ENCODE measurements around the gene HYCC1.
A peak's percentile ranks its signal among the peaks of the same experiment; 100 is the strongest.

DNA sequence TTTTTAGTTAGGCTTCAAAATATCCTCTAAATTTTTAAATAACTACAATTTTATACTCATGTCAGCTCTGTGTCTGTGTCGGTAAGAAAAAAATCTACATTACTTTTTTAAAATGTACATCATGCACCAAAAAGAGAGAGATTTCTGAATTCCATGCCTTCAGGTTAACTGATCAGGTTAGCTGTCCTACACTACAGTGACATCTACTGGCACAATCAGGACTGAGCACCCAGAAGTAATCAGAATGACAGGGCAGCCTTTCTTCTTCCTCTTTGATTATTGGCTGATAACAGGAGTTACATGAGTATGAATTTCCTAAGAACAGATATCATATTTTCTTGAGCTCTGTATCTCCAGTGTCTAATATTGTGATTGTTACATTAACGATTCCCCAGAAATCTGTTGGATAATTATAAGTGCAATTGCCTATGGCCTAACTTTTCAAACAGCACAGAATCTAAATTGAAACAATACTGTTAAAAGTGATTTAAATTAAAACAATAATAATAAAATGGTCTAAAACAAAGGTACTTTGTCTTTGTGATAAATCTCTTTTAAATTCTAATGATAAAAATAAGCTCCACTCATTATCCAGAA, 41.8 kb upstream of the HYCC1 start:
- TF ChIP-seq SCRT1 (tag by site-specific recombination; IDR thresholded peaks at IDR 0.05; ENCODE audit: borderline replicate concordance) = no peak
- TF ChIP-seq CTCF (tag by site-specific recombination; IDR thresholded peaks at IDR 0.05) = 0 out of 2 replicates have a peak, but pooled peaks have one; percentile 38
- TF ChIP-seq SP2 (tag by site-specific recombination; IDR thresholded peaks at IDR 0.05) = no peak
- TF ChIP-seq FEZF1 (tag by site-specific recombination; IDR thresholded peaks at IDR 0.05) = no peak
- TF ChIP-seq ZNF580 (tag by site-specific recombination; IDR thresholded peaks at IDR 0.05) = no peak

Measured in HEK293 (cell line).